HG02870 (cell line): ENCODE measurements around the gene INSL6.
"Not testable (repeated sequence)": the region's sequence is repeated elsewhere in the genome, so short reads cannot be mapped to it uniquely, and the experiment has no call there.

Experiments used
- ATAC-seq: cut with Tn5 transposase; IDR thresholded peaks from one replicate; pipeline ENCODE4 v1.9.1; 2021; ENCODE audit warnings: mild to moderate bottlenecking, moderate library complexity; ENCODE audit not compliant: unreplicated experiment

The INSL6 gene, protein sequence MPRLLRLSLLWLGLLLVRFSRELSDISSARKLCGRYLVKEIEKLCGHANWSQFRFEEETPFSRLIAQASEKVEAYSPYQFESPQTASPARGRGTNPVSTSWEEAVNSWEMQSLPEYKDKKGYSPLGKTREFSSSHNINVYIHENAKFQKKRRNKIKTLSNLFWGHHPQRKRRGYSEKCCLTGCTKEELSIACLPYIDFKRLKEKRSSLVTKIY

DNA sequence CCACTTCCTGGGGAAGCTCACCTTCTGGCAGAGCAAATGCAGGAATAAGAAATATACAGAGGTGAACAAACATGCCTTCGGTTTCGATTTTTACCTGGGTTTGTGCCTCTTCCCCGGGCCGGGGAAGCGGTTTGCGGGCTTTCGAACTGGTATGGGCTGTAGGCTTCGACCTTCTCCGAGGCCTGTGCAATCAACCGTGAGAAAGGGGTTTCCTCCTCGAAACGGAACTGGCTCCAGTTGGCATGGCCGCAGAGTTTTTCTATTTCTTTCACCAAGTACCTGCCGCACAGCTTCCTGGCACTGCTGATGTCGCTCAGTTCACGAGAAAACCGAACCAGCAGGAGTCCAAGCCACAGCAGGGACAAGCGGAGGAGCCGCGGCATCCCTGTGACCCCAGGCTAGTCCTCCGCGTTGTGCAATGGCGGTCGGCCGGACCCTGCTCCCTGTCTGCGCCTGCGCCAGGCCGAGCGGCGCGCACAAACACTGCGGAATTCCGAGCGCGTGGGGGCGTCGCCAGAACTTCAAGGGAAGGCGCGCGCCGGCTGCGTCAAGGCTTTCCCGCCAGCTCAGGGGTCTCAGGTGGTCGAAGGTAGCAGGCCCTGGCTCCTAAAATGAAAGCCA, at the start of gene INSL6:
Gene INSL6 (minus strand): TSS at position 420 of the 621 bp plus-strand sequence. CDS start 37 bp downstream, at position 383.
- no peak for ATAC-seq

DNA sequence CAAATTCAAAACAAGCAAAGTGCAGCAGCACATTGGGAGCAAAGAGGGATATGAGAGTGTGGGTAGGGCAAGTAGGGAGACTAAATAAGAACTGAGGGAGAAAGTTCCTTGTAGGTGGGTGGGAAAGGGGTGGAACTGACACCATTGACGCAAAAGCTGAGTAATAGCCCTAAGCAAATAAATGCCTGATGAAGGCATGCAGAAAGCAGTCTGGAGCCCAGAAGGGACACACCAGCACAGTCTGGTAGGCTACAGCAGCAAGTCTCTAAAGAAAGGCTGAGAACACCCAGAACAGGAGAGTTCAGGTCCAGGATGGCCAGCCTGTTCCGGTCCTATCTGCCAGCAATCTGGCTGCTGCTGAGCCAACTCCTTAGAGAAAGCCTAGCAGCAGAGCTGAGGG, 45.8 kb upstream of the INSL6 start, which contains the start of gene INSL4:
Gene INSL4 (plus strand): TSS at position 208 of the 400 bp plus-strand sequence. CDS start 105 bp downstream, at position 313.
- ATAC-seq, result no peak

DNA sequence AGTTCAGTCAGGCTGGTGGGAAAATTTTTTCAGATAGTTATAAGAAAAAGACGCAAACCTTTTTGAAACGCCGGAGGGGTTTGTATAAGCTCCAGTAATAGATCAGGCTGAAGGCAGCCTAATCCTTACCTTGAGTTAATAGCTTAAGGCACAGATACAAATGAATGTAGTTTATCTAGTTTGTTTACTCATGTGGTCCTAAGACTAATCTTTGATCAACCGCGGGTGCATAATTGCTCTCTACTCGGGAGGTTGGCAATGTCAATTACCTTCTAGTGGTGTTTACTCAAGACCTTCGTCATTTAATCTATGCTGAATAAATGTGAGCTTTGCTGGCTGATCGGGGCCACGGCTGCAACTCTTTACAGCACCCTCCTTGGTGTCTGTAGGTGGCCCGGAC, 45.1 kb upstream of the INSL6 start:
- no peak for ATAC-seq

DNA sequence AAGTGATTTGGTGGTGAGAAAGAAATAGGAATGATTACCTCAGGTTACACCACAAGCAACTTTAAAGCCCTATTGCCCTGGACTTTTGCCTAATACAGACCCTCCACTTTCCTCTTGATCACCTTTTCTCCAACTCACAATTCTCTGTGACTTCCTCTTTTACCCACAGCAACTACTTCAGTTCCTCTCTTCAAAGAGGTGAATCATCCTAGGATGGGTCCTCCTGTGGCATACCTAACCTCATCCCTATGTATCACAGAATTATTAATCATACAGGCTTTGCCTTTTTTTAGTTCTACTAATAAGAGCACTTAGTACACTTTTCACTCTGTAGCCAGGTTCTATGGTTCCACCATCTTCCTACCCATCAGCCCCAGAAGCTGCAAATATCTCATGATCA, 19.6 kb upstream of the INSL6 start:
- ATAC-seq, result no peak

DNA sequence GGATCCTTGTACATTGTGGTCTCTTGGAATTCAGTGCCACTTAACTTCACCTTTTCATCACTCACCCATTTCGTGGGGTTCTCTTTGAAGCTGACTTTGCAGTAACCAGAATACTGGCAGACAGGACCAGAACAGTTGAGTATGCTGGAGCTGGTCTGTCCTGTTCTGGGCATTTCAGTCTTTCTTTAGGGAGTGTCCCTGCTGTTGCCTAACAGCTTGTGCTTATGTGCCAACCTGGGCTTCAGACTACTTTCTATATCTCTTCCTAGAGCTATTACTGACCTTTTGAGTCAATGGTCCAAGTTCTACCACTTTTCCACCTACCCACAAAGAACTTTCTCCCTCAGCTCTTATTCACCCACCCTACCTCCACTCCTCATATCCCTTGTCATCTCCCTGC, 10.0 kb upstream of the INSL6 start:
- ATAC-seq, result no peak

DNA sequence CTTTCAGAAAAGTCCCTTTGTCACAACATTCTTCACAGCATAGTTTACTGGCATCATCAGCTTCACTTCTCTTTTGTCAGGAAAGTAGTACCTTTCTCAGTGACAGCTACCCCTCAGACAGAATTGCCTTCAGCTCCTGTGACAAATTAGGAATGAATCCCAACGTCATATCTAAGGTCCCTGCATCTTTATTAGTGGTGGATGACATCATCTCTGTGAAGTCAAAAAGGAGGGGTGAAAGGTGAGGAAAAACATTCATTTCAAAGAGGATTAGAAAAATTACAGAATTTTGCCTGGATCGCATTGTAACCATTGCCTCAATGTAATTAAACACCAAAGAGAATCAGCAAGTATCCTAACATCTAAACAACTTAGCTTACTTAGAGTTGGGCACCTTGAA, 7.9 kb upstream of the INSL6 start:
- ATAC-seq, result no peak

DNA sequence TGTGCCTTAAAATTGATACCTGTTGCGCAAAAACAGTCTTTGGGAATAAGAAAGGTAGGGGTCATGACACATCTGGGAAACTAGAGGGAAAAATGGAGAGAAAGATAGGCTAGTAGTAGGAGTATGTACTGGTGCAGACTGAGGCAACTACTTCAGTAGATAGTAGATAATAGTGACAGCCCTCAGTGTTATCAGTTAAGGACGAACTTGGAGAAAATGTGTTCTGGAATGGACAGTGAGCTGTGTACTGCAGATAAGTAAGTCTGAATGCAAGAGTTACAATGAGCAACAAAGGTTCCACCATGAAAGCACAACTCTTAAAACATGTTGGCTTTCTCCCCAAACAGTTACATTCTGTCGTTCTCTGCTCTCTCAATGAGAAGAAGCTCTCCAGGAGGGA, 6.5 kb upstream of the INSL6 start:
- no peak for ATAC-seq

DNA sequence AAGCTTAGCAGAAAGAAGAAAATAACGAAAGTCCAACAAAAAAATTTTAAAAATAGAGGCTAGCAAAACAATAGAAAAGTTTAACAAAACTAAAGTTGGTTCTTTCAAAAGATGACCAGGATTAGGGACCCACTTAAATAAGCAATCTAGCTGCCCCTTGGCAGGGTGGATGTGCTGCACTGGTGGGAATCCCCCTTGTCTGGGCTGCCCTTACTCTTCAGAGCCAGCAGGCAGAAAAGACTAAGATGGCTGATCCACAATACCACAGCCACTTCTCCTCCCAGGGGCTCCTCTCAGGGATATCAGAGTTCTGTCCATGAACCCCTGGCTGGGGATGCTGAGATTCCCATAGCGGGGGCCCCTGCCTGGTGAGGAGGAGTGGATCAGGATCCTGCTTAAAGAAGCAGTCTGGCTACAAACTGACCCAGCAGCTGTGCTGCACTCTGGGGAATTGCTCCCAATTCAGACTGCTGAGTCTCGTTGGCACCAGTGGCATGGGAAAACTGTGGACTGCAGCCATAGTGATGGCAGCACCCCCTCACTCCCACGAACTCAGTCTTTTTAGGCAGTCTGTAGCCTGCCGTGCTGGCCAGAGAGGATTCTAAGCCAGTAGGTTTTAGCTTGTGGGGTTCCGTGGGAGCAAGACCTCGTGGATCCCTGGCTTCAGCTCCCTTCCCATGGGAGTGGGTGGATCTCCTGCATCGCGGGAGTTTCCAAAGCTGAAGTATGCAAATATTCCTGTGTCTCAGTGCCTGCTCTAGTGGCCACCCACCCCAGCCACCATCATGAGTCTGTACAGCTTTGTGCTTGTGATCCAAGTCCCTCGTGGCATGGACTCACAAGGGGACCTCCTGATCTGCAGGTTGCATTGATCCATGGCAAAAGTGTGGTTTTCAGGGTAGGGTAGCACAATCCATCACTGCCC, 2.9 kb upstream of the INSL6 start:
- no peak for ATAC-seq

DNA sequence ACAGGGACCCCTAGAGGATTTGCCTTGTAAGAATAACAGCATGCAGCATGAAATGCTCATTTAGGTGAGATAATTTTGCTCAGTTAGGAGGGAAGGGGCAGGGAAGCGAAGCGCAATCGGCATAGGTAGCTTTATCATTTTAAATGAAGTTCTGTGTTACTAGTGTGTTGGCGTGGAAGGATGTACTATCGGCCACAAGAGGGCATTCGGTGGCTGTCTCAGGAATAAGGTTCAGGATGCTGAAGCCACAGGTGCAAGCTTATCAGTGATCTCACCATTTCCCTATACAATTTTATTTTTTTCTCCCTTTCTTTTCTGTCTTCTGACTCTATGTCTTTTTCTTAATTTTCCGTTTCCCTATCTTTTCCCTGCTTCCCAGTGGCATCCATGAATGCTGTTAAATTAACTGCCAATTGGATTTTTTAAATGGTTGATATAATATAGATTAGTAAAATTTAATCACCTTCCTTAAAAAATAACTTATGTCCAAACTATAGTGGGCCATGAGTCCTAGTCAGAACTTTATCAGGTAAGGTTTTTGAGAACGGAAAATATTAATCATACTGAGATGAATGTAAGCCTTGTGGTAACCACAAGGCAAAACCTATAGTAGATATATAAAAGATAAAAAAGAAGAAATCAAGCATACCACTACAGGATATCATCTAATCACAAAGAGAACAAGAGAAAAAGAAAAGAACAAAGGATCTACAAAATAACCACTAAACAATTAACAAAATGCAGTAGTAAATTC, 1.2 kb upstream of the INSL6 start:
- no peak for ATAC-seq

DNA sequence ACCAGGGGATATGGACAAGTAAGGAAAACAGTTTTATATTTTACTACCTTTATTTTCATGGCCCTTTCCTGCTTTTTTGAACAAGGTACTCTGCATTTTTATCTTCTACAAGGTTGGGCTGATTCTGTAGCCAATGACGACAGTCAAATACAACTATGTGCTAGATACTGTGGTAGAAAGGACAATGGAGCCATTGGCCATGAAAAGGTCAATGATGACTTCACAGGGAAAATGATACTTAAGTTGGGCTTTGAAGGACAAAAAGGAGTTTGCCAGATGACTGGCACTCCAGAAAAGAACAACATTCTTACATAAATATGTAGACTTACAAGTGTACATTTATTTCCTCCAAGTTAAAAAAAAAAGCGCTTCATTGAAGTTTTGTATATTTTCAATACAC, 663 bp downstream of the INSL6 start:
- ATAC-seq, result no peak

DNA sequence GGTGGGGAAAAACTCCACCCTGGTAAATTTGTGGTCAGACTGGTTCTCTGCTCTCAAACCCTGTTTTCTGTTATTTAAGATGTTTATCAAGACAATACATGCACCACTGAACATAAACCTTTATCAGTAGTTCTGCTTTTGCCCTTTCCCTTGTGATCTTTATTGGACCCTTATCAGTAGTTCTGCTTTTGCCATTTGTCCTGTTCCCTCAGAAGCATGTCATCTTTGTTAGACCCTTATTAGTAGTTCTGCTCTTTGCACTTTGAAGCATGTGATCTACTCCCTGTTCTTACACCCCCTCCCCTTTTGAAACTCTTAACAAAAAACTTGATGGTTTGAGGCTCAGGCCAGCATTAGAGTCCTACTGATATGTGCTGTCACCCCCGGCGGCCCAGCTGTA, 4.8 kb downstream of the INSL6 start:
- not testable (repeated sequence) for ATAC-seq

DNA sequence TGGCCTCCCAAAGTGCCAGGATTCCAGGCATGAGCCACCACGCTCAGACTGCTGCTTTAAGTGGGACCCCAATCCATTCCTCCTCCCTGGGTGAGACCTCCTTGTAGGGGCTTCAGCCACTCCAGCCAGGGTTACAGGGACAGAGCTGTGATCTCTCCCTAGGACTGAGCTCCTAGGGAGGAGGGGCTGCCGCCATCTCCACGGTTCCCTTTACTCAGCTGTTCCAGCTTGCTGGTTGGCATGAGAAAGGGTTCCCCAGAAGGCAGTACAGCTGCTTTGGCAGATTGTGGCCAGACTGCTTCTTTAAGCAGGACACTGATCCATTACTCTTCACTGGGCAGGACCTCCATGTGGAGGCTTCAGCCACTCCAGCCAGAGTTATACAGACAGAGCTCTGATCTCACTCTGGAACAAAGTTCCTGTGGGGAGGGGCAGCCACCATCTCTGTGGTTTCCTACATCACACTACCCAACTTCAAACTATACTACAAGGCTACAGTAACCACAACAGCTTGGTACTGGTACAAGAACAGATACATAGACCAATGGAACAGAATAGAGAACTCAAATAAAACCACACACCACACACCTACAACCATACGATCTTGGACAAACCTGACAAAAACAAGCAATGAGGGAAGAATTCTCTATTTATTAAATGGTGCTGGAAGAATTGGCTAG, 7.2 kb downstream of the INSL6 start:
- ATAC-seq, result no peak

DNA sequence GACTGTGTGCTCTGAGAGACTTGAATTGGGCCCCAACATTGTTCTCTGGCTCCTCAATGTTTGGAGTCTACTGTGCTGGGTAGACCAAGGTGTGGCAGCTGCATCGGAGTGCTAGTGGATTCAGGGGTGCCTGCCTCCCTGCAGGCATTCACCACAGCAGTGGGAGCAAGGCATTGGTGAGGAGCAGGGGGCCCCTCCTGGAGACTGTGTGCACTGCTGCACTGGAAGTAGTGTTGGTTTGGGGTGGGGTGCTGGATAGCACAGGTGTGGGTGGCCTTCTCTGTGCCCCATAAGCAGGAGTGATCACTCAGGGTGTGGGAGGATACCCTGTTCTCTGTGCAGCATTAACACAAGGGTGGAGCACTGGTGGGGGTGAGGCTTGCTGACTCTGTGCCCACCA, 39.2 kb downstream of the INSL6 start:
- no peak for ATAC-seq

DNA sequence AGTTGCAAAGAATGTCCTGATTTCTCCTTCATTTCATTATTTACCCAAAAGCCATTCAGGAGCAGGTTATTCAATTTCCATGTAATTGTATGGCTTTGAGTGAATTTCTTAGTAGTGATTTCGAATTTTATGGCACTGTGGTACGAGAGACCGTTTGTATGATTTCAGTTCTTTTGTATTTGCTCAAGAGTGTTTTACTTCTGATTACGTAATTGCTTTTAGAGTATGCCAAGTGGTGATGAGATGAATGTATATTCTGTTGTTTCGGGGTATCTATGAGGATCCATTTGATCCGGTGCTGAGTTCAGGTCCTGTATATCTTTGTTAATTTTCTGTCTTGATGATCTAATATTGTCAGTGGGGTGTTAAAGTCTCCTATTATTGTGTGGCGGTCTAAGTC, 41.2 kb downstream of the INSL6 start:
- no peak for ATAC-seq

DNA sequence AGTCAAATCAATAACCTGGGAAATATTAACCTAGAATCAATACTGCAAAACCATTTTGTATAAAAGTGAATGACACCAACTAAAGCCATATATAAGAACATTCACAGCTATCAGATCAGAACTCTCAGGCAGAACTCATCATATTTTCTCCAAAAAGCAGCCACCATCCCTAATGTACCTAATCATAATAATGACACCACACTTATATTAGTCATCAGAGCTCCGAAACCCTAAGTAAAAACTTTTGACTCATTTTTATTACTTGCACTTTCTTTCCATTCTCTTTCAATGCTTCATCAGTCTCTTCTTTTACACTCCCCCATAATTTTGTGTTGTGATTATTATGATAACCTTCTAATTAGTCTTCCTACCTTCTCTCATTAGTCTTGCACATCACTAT, 45.3 kb downstream of the INSL6 start:
- ATAC-seq, result no peak

DNA sequence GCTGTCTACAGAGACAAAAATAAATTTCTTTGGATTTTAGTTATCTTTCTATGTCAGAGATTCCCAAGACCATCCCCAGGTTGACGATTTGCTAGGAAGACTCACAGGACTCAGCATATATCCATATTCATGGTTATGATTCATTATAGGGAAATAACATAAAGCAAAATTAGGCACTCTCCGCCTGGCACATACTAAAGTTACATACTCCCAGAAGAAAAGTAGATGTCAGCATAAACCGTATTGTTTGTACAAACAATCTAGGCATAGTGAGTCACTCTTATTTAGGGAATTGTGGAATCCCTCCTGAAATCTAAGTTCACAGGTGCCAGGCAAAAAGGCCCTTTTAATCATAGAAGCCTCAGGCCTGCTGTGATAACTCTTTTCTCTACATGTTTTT, 62.9 kb downstream of the INSL6 start:
- ATAC-seq, result no peak

DNA sequence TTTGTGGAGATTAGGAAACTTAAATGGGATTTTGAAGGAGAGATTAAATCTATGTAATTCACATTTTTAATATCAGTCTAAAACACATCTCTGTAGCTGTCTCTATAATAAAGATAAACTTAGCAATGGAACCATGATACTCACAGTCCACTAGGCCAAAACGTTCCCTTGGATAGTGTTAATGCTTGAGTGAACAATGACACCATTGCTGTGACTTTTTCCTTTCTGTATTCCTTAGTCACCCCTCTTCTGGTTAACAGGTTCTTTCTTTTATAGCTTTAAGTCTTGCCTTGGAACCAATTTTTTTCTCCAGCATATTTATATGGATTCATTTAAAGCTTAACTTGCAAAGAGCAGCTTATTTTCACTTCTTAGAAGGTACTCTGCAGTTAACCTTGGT, 63.3 kb downstream of the INSL6 start:
- ATAC-seq, result no peak

DNA sequence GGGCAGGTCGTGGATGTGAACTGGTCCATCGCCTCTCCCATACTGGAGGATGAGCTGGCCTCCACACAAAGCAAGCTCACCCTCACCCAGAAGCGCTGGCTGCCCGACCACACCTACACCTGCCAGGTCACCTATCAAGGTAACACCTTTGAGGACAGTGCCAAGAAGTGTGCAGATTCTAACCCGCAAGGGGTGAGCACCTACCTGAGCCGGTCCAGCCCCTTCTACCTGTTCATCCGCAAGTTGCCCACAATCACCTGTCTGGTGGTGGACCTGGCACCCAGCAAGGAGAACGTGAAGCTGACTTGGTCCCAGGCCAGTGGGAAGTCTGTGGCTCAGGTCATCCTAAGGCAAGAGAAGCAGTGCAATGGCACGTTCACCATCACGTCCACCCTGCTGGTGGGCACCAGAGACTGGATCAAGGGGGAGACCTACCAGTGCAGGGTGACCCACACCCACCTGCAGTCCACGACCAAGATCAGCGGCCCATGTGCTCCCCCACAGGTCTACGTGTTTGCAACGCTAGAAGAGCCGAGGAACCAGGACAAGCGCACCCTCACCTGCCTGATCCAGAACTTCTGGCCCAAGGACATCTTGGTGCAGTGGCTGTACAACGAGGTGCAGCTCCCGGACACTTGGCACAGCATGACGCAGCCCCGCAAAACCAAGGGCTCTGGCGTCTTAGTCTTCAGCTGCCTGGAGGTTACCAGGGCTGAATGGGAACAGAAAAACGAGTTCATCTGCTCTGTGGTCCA, 71.3 kb downstream of the INSL6 start:
- no peak for ATAC-seq
